Left ventricle myocardium inferior (tissue), 1 donor: ENCODE results near the gene PRPSAP2. TPM values are rescaled to one million over a fixed set of nuclear protein-coding genes. Genes with fewer than 3 reads are reported as not detected.

ENCODE experiments used
- DNase-seq: peaks from one replicate; pipeline ENCODE4 v3.0.0-alpha.2; 2020
- H3K27ac ChIP-seq: fragments of 200-600 bp; replicated peaks from 2 replicates; pipeline ENCODE4 v1.8.0; 2021
- H3K27me3 ChIP-seq: fragments of 200-600 bp; 2 replicates; pipeline ENCODE4 v1.8.0; 2021; ENCODE audit warnings: low read depth
- H3K36me3 ChIP-seq: fragments of 200-600 bp; 2 replicates; pipeline ENCODE4 v1.8.0; 2021
- H3K4me1 ChIP-seq: fragments of 200-600 bp; 2 replicates; pipeline ENCODE4 v1.8.0; 2021
- H3K4me3 ChIP-seq: fragments of 200-600 bp; 2 replicates; pipeline ENCODE4 v1.8.0; 2021; ENCODE audit warnings: mild to moderate bottlenecking, moderate library complexity
- H3K9me3 ChIP-seq: fragments of 200-600 bp; replicated peaks from 2 replicates; pipeline ENCODE4 v1.8.0; 2021
- intact Hi-C: fragments of 100-400 bp; cut with micrococcal nuclease; formaldehyde crosslinking; loops from one replicate; pipeline ENCODE4 v1.11.0; 2022
- total RNA-seq: library from RNA; stranded (reverse); fragmentation: NEBNext Ultra II Directional; extraction: Animal tissue kit (Norgen Biotek cat#: 25700); gene quantifications from one replicate; pipeline ENCODE4 v1.2.1, GENCODE V29; 2021
- TF ChIP-seq, protein P1 (sequence below): fragments of 200-600 bp; IDR thresholded peaks from 2 replicates; pipeline ENCODE4 v1.8.0; 2021; ENCODE audit warnings: antibody characterized with exemption, mild to moderate bottlenecking, borderline replicate concordance
- donor health status: DM: no; HTN: yes; CAD: no; lungs with severe emphysema.

Gene PRPSAP2
- total RNA-seq, 1 donor from 2014 or later, result 22.3 TPM

DNA sequence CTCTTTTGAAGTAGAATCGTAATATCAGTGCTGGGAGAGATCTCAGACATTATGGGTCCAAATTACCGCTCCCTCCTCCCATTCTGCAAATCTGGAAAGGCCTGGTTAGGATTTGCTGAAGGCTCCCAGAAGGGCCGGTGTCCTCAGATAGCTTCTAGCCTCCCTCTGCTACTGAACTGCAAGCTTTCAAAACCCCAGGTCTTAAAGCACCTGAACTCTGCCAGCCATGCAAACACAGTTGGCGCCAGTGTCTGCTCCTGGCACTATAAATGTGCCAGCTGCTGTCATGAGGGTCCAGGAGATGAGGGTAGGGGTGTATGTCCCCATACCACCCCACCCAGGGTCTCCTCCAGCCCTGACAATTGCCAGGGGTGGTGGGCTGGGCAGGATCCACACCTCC lies 118.3 kb downstream of the PRPSAP2 start:
- TF ChIP-seq, protein P1, sequence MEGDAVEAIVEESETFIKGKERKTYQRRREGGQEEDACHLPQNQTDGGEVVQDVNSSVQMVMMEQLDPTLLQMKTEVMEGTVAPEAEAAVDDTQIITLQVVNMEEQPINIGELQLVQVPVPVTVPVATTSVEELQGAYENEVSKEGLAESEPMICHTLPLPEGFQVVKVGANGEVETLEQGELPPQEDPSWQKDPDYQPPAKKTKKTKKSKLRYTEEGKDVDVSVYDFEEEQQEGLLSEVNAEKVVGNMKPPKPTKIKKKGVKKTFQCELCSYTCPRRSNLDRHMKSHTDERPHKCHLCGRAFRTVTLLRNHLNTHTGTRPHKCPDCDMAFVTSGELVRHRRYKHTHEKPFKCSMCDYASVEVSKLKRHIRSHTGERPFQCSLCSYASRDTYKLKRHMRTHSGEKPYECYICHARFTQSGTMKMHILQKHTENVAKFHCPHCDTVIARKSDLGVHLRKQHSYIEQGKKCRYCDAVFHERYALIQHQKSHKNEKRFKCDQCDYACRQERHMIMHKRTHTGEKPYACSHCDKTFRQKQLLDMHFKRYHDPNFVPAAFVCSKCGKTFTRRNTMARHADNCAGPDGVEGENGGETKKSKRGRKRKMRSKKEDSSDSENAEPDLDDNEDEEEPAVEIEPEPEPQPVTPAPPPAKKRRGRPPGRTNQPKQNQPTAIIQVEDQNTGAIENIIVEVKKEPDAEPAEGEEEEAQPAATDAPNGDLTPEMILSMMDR, result no peak
- Histone ChIP-seq H3K27me3 (no peaks in the 10 kb centered on the region), H3K27ac (no peak overlapping the region), H3K36me3 (no peaks in the 10 kb centered on the region), H3K4me1 (no peaks in the 10 kb centered on the region), H3K4me3 (no peak overlapping the region), H3K9me3 (no peaks in the 10 kb centered on the region)
- DNase-seq, result no peak
- intact Hi-C loops, result no loop called here

DNA sequence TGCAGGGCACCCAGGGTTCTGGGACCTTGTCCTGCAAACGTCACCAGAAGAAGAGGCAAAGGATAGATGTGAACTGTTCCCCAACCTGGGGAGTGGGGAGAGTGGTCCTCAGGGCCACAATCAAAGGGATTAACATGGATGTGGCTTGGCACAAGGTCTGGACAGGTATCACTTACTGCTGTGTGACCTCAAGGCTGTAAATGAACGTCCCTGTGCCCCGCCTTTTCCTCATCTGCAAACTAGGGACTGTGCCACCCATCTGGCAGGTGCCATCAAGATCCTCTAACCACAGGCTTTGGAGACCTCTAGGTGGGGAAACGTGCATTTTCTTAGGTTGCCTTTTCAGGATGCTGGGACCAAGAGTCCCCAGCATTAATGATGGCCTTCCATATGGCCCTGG lies 119.1 kb downstream of the PRPSAP2 start:
- DNase-seq, result no peak
- Histone ChIP-seq H3K4me1 (no peaks in the 10 kb centered on the region), H3K27ac (no peak overlapping the region), H3K9me3 (no peaks in the 10 kb centered on the region), H3K36me3 (no peaks in the 10 kb centered on the region), H3K4me3 (no peak overlapping the region), H3K27me3 (no peaks in the 10 kb centered on the region)
- TF ChIP-seq, protein P1, result no peak
- intact Hi-C loops, result no loop called here

GRCh38 chr17:18977646-18978045 lies 119.7 kb downstream of the PRPSAP2 start:
- Histone ChIP-seq H3K4me3 (no peak overlapping the region), H3K9me3 (no peaks in the 10 kb centered on the region), H3K27ac (no peak overlapping the region), H3K4me1 (no peaks in the 10 kb centered on the region), H3K36me3 (no peaks in the 10 kb centered on the region), H3K27me3 (no peaks in the 10 kb centered on the region)
- intact Hi-C loops, result no loop called here
- DNase-seq, result no peak
- TF ChIP-seq, protein P1, result no peak

- H3K36me3 ChIP-seq, result no peaks in the 10 kb centered on the region
- intact Hi-C loops, result no loop called here
- H3K9me3 ChIP-seq, result no peaks in the 10 kb centered on the region
- H3K4me3 ChIP-seq, result no peak overlapping the region
- no peaks in the 10 kb centered on the region for H3K4me1 ChIP-seq
- DNase-seq, result no peak
- TF ChIP-seq, protein P1, result no peak
- H3K27me3 ChIP-seq, result no peaks in the 10 kb centered on the region
- H3K27ac ChIP-seq, result no peak overlapping the region
These were observed 120.1 kb downstream of the PRPSAP2 start for GRCh38 chr17:18978050-18978449.

DNA sequence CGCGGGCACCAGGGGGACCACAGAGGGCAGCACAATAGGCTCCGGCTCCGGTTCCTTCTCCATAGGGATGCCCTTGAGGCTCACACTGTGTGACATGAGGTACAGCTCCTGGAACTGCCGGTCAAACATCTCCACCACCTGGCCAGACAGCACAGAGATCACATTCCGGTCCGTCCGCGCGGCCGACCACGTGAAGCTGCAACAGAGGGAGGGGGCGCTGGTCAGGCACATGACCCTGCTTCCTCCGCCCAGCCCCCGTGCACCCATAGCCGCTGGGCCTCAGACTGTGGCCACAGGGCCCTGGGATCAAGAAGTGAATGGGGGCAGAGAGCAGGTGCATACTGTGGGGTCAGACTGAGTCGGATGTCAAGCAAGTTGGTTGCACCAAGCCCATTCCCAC lies 120.7 kb downstream of the PRPSAP2 start:
- H3K27me3 ChIP-seq, result no peaks in the 10 kb centered on the region
- no peaks in the 10 kb centered on the region for H3K4me1 ChIP-seq
- no peaks in the 10 kb centered on the region for H3K36me3 ChIP-seq
- TF ChIP-seq, protein P1, result no peak
- H3K9me3 ChIP-seq, result no peaks in the 10 kb centered on the region
- H3K4me3 ChIP-seq, result no peak overlapping the region
- no peak overlapping the region for H3K27ac ChIP-seq
- intact Hi-C loops, result no loop called here
- no peak for DNase-seq

Other genes starting within 250 kb of the PRPSAP2 start
- not detected for gene TBC1D28, start 213.7 kb upstream of the PRPSAP2 start, total RNA-seq
- 0.88 TPM for gene FOXO3B, start 175.8 kb upstream of the PRPSAP2 start, total RNA-seq
- gene FBXW10, start 114.1 kb upstream of the PRPSAP2 start, total RNA-seq, result 0.08 TPM
- gene TVP23B, start 76.9 kb upstream of the PRPSAP2 start, total RNA-seq, result 24.7 TPM
- not detected for gene SLC5A10, start 94.0 kb downstream of the PRPSAP2 start, total RNA-seq
- 2.2 TPM for gene FAM83G, start 146.6 kb downstream of the PRPSAP2 start, total RNA-seq
- gene GRAP, start 188.8 kb downstream of the PRPSAP2 start, total RNA-seq, result 1.7 TPM